Lung (tissue), 12 donors: ENCODE data around the gene EPHA6. TPM values are rescaled to one million over a fixed set of nuclear protein-coding genes. Genes with fewer than 3 reads are reported as not detected.
A peak's percentile ranks its signal among the peaks of the same experiment; 100 is the strongest.

Source experiments
- ATAC-seq: fragments of 200-7000 bp; cut with Tn5 transposase; one replicate; pipeline ENCODE4 v1.9.1; 2020; ENCODE audit warnings: moderate number of reproducible peaks; ENCODE audit not compliant: insufficient read depth, low FRiP score
- DNase-seq, 3 donors: peaks; one replicate each; pipeline ENCODE4 v3.0.0-alpha.2; 2013 to 2017
- H3K27ac ChIP-seq, 2 donors: one replicate each; pipeline ENCODE4 v1.5.1; 2013; ENCODE audit warnings: mild to moderate bottlenecking in 2 of 2, moderate library complexity in 2 of 2, control low read depth in 1 of 2, inconsistent platforms in 1 of 2, low read depth in 1 of 2, low read length in 1 of 2
- H3K27me3 ChIP-seq, 3 donors: one replicate each; pipeline ENCODE4 v1.5.1; 2013; ENCODE audit warnings: low read length in 2 of 3; ENCODE audit not compliant: control insufficient read depth in 3 of 3, insufficient read depth in 3 of 3
- H3K36me3 ChIP-seq, 4 donors: one replicate each; pipeline ENCODE4 v1.5.1; 2013; ENCODE audit warnings: low read length in 4 of 4, mild to moderate bottlenecking in 1 of 4, moderate library complexity in 1 of 4; ENCODE audit not compliant: control insufficient read depth in 4 of 4, insufficient read depth in 4 of 4
- H3K4me1 ChIP-seq, 5 donors: one replicate each; pipeline ENCODE4 v1.5.1; 2013; ENCODE audit warnings: low read length in 5 of 5, mild to moderate bottlenecking in 2 of 5, moderate library complexity in 1 of 5; ENCODE audit not compliant: control insufficient read depth in 5 of 5, insufficient read depth in 5 of 5
- H3K4me3 ChIP-seq: one replicate; pipeline ENCODE4 v1.5.1; 2013; ENCODE audit warnings: mild to moderate bottlenecking, control low read depth, moderate library complexity
- H3K9ac ChIP-seq, 2 donors: one replicate each; pipeline ENCODE4 v1.5.1; 2013; ENCODE audit warnings: low read length in 2 of 2, control low read depth in 1 of 2; ENCODE audit not compliant: insufficient read depth in 1 of 2
- H3K9me3 ChIP-seq, 4 donors: one replicate each; pipeline ENCODE4 v1.5.1; 2013; ENCODE audit warnings: low read length in 3 of 4, mild to moderate bottlenecking in 1 of 4, moderate library complexity in 1 of 4; ENCODE audit not compliant: control insufficient read depth in 4 of 4, insufficient read depth in 3 of 4
- WGBS, 2 donors: extraction: QIAGEN DNeasy Blood & Tissue Kit; methylation state at CpG; one replicate each; pipeline ENCODE4 v1.1.7; 2013; 5-methylcytosine and 5-hydroxymethylcytosine counted together
- polyA plus RNA-seq, 2 donors: library from polyadenylated mRNA; stranded (reverse); fragments of 200-250 nt; gene quantifications; one replicate each; pipeline ENCODE4 v1.2.1, GENCODE V29; 2013
- total RNA-seq, 2 donors: library from RNA; depleted of rRNA in 1 of 2; stranded (reverse); fragments of >200 nt in 1 of 2; gene quantifications; one replicate each; pipeline ENCODE4 v1.2.1, GENCODE V29; 2014 to 2021
- TF ChIP-seq, protein P1 (sequence below): IDR thresholded peaks from 2 replicates; pipeline ENCODE4 v1.5.1; 2012; ENCODE audit warnings: mild to moderate bottlenecking; ENCODE audit errors: control extremely low read depth, extremely low read depth
- donor health status: control.
- donor health status: control.
- donor health status: Bipolar disorder and iron deficiency.
- donor health status: healthy.
- donor health status: DM: yes; HTN: yes; CAD: no.

EPHA6 gene
- total and polyA plus RNA-seq, 4 donors = 0.31 to 1.3 TPM; not detected in 2

DNA sequence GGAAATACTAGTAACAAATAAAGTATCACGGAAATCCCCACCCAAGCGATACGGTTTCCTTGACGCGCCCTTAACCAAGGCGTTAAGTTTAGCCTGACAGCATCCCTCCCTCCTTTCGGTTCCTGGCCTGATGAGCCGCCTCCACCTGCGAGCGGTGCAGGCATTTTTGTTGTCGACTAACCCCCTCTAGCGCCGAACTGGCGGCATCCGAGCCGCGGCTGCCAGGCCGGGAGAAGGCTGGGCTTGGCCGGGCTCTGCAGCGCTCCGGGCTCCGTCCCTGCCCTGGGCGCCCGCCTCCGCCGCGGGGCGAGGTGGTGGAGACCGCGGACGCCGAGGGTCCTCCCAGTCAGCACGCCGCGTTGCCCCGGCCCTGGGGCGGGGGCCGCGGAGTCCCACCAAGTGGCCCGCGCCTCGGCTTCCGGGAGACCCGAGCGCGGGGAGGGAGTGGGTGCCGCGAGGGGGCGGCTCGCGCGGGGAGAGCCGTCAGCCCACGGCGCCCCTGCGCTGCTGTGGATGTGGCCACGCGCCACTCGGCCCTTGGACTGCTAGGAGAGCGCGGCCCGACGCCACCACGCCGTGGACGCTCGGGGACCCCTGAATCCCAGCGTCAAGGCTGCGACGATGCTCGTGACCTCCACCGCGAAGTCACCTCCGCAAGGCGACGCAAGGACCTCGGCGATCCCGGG, 1.1 kb upstream of the EPHA6 start:
- TF ChIP-seq, protein P1, sequence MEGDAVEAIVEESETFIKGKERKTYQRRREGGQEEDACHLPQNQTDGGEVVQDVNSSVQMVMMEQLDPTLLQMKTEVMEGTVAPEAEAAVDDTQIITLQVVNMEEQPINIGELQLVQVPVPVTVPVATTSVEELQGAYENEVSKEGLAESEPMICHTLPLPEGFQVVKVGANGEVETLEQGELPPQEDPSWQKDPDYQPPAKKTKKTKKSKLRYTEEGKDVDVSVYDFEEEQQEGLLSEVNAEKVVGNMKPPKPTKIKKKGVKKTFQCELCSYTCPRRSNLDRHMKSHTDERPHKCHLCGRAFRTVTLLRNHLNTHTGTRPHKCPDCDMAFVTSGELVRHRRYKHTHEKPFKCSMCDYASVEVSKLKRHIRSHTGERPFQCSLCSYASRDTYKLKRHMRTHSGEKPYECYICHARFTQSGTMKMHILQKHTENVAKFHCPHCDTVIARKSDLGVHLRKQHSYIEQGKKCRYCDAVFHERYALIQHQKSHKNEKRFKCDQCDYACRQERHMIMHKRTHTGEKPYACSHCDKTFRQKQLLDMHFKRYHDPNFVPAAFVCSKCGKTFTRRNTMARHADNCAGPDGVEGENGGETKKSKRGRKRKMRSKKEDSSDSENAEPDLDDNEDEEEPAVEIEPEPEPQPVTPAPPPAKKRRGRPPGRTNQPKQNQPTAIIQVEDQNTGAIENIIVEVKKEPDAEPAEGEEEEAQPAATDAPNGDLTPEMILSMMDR = no peak
- DNase-seq (peak; percentile 73 to 83 (median 82)), ATAC-seq (peak; percentile 84)
- H3K9ac ChIP-seq = no peak overlapping the region
- H3K4me1 ChIP-seq = peaks cover 0 to 14% (median 5%) of the 10 kb centered on the region in 5 donors
- H3K9me3 ChIP-seq = no peaks in the 10 kb centered on the region
- no peaks in the 10 kb centered on the region for H3K36me3 ChIP-seq
- peak overlapping the region; percentile 1 for H3K4me3 ChIP-seq
- 1% methylated on average over 70 to 79 of the region's 79 CpGs for WGBS, 2 donors
- H3K27ac ChIP-seq = no peak overlapping the region
- peaks cover 4 to 48% (median 21%) of the 10 kb centered on the region in 3 donors for H3K27me3 ChIP-seq

GRCh38 chr3:96814651-96815567, 515 bp downstream of the EPHA6 start:
- Histone ChIP-seq H3K27ac (no peak overlapping the region), H3K27me3 (peaks cover 4 to 46% (median 26%) of the 10 kb centered on the region in 3 donors), H3K4me1 (peaks cover 0 to 14% (median 5%) of the 10 kb centered on the region in 5 donors), H3K9ac (no peak overlapping the region), H3K9me3 (no peaks in the 10 kb centered on the region), H3K36me3 (no peaks in the 10 kb centered on the region), H3K4me3 (no peak overlapping the region)
- DNase-seq (peak; percentile 6 to 16 (median 15)), ATAC-seq (no peak)
- WGBS, 2 donors = 8% methylated on average over 48 to 50 of the region's 50 CpGs
- TF ChIP-seq, protein P1 = no peak

DNA sequence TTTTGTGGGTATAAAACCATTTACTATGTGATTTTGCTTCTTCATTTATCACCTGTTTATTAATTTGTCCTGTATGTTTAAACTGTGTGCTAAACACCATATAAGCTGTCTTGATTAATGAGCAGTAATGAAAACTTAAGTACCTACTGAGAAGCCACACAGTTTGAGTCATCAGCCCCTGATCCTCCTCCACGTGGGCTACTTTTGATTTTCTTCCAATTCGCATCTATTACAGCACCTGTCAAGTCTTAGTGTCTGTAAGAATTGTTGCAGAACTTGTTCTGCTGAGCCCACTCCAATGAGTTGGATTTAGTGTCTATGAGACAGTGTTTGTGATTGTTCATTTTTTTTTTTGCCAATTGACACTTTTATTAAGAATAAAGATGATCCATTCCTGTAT, 16.8 kb downstream of the EPHA6 start:
- Histone ChIP-seq H3K27ac (no peak overlapping the region), H3K36me3 (no peaks in the 10 kb centered on the region), H3K9me3 (no peaks in the 10 kb centered on the region), H3K9ac (no peak overlapping the region), H3K4me1 (no peaks in the 10 kb centered on the region), H3K4me3 (no peak overlapping the region), H3K27me3 (peaks cover 0 to 3% (median 0%) of the 10 kb centered on the region in 3 donors)
- 58 to 68% methylated on average over 2 of the region's 2 CpGs for WGBS, 2 donors
- DNase-seq (no peak), ATAC-seq (no peak)
- TF ChIP-seq, protein P1 = no peak
